ENCODE data around the gene SEPTIN6. TPM values are rescaled to one million over a fixed set of nuclear protein-coding genes. Genes with fewer than 3 reads are reported as not detected.

Gene SEPTIN6
- total RNA-seq, result 223 TPM
- 53.1 TPM for polyA plus RNA-seq
- long read RNA-seq, donor 1, full-length matches to known transcripts, result 3 of 11 reads
- long read RNA-seq, donor 1, partial matches to known transcripts, result 8 of 11 reads
- long read RNA-seq, donor 1, other reads (novel, unspliced or antisense), result 0 of 11 reads
- long read RNA-seq, donor 2, full-length matches to known transcripts, result 105 of 307 reads
- long read RNA-seq, donor 2, partial matches to known transcripts, result 188 of 307 reads
- long read RNA-seq, donor 2, other reads (novel, unspliced or antisense), result 14 of 307 reads
- long read RNA-seq, donor 3, full-length matches to known transcripts, result 53 of 132 reads
- long read RNA-seq, donor 3, partial matches to known transcripts, result 72 of 132 reads
- long read RNA-seq, donor 3, other reads (novel, unspliced or antisense), result 7 of 132 reads
- long read RNA-seq, donor 4, full-length matches to known transcripts, result 20 of 60 reads
- long read RNA-seq, donor 4, partial matches to known transcripts, result 40 of 60 reads
- long read RNA-seq, donor 4, other reads (novel, unspliced or antisense), result 0 of 60 reads
- long read RNA-seq, donor 5, full-length matches to known transcripts, result 53 of 210 reads
- long read RNA-seq, donor 5, partial matches to known transcripts, result 157 of 210 reads
- long read RNA-seq, donor 5, other reads (novel, unspliced or antisense), result 0 of 210 reads
- long read RNA-seq, donor 6, full-length matches to known transcripts, result 26 of 46 reads
- long read RNA-seq, donor 6, partial matches to known transcripts, result 20 of 46 reads
- long read RNA-seq, donor 6, other reads (novel, unspliced or antisense), result 0 of 46 reads
- long read RNA-seq, donor 7, full-length matches to known transcripts, result 32 of 161 reads
- long read RNA-seq, donor 7, partial matches to known transcripts, result 122 of 161 reads
- long read RNA-seq, donor 7, other reads (novel, unspliced or antisense), result 7 of 161 reads
- long read RNA-seq, donor 8, full-length matches to known transcripts, result 9 of 38 reads
- long read RNA-seq, donor 8, partial matches to known transcripts, result 29 of 38 reads
- long read RNA-seq, donor 8, other reads (novel, unspliced or antisense), result 0 of 38 reads
- long read RNA-seq, donor 9, full-length matches to known transcripts, result 26 of 119 reads
- long read RNA-seq, donor 9, partial matches to known transcripts, result 87 of 119 reads
- long read RNA-seq, donor 9, other reads (novel, unspliced or antisense), result 6 of 119 reads
- long read RNA-seq, donor 10, full-length matches to known transcripts, result 17 of 95 reads
- long read RNA-seq, donor 10, partial matches to known transcripts, result 78 of 95 reads
- long read RNA-seq, donor 10, other reads (novel, unspliced or antisense), result 0 of 95 reads

- WGBS, result 1% methylated on average over 56 of the region's 59 CpGs
- Histone ChIP-seq H3K27me3 (ENCODE audit: control insufficient read depth in 2 of 2, insufficient read depth in 1 of 2, low read length in 1 of 2) (no peaks in the 10 kb centered on the region), H3K4me1 (ENCODE audit: control insufficient read depth in 2 of 2, insufficient read depth in 2 of 2, low read length in 2 of 2) (peaks cover 2 to 57% of the 10 kb centered on the region in 2 donors), H3K36me3 (ENCODE audit: control insufficient read depth in 2 of 2, insufficient read depth in 2 of 2, low read length in 1 of 2) (no peaks in the 10 kb centered on the region), H3K9me3 (ENCODE audit: control insufficient read depth in 2 of 2, insufficient read depth in 1 of 2, low read length in 1 of 2) (peaks cover 0 to 4% of the 10 kb centered on the region in 2 donors), H3K27ac (ENCODE audit: low read depth in 1 of 2, low read length in 1 of 2) (peak within 1 kb of the TSS; percentile 87 to 94), H3K4me3 (ENCODE audit: low read length in 2 of 2) (peak within 1 kb of the TSS; percentile 77 to 79)
- DNase-seq (ENCODE audit: low read depth in 6 of 9, low spot score in 9 of 9), result peak in 6 of 9 donors; percentile 58 to 95 (median 84)
Observed at GRCh38 chrX:119693040-119693995, at the start of gene SEPTIN6. Gene SEPTIN6 (minus strand): TSS chrX:119693168. CDS start chrX:119693105, 63 bp downstream.

DNA sequence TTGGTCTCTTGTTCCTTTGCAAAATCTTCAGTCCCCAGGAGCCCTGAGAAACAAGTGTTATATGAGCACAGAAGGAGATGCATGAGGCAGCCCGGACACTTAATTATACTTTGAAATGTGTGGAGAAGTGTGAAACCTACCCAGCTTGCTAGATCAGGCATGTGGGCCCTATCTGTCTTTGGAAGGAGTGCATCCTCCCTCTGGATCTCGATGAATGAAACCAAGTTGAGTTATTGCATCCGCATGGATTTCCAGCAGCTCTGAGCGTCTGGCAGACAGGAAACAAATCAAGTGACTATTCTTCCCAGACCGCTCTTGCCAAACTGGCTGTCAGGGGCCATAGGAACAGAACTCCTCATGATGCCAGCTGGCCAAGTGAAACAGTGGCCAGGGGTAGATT lies 45.8 kb upstream of the SEPTIN6 start:
- H3K27me3 ChIP-seq (ENCODE audit: control insufficient read depth in 2 of 2, insufficient read depth in 1 of 2, low read length in 1 of 2), result no peaks in the 10 kb centered on the region
- 95% methylated on average over 5 of the region's 5 CpGs for WGBS
- no peak overlapping the region for H3K27ac ChIP-seq (ENCODE audit: low read depth in 1 of 2, low read length in 1 of 2)
- H3K36me3 ChIP-seq (ENCODE audit: control insufficient read depth in 2 of 2, insufficient read depth in 2 of 2, low read length in 1 of 2), result no peaks in the 10 kb centered on the region
- H3K4me1 ChIP-seq (ENCODE audit: control insufficient read depth in 2 of 2, insufficient read depth in 2 of 2, low read length in 2 of 2), result no peaks in the 10 kb centered on the region
- no peaks in the 10 kb centered on the region for H3K9me3 ChIP-seq (ENCODE audit: control insufficient read depth in 2 of 2, insufficient read depth in 1 of 2, low read length in 1 of 2)
- DNase-seq (ENCODE audit: low read depth in 6 of 9, low spot score in 9 of 9), result no peak
- H3K4me3 ChIP-seq (ENCODE audit: low read length in 2 of 2), result no peak overlapping the region

GRCh38 chrX:119736206-119736764 lies 43.3 kb upstream of the SEPTIN6 start:
- Histone ChIP-seq H3K27ac (ENCODE audit: low read depth in 1 of 2, low read length in 1 of 2) (no peak overlapping the region), H3K4me1 (ENCODE audit: control insufficient read depth in 2 of 2, insufficient read depth in 2 of 2, low read length in 2 of 2) (no peaks in the 10 kb centered on the region), H3K9me3 (ENCODE audit: control insufficient read depth in 2 of 2, insufficient read depth in 1 of 2, low read length in 1 of 2) (no peaks in the 10 kb centered on the region), H3K27me3 (ENCODE audit: control insufficient read depth in 2 of 2, insufficient read depth in 1 of 2, low read length in 1 of 2) (no peaks in the 10 kb centered on the region), H3K36me3 (ENCODE audit: control insufficient read depth in 2 of 2, insufficient read depth in 2 of 2, low read length in 1 of 2) (no peaks in the 10 kb centered on the region), H3K4me3 (ENCODE audit: low read length in 2 of 2) (no peak overlapping the region)
- WGBS, result 96% methylated on average over 11 of the region's 12 CpGs
- DNase-seq (ENCODE audit: low read depth in 6 of 9, low spot score in 9 of 9), result no peak

DNA sequence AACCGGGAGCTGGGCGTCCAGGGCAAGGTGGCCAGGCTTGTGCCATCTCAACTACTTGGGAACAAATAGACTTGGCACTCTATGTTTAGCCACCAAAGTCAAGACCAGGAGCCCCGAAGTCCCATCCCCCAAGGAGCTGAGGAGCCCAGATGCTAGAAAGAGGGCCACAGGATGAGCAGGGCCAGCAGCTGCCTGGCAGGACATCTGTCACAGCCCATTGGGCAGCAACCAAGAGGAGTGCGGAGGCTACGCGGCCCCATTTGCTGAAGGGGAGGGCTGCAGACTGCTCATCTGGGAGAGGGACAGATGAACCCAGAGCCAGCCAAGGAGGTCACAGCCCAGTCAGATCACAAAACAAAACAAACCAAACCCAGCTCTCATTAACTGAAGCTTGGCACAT lies 42.5 kb upstream of the SEPTIN6 start:
- no peaks in the 10 kb centered on the region for H3K4me1 ChIP-seq (ENCODE audit: control insufficient read depth in 2 of 2, insufficient read depth in 2 of 2, low read length in 2 of 2)
- no peaks in the 10 kb centered on the region for H3K36me3 ChIP-seq (ENCODE audit: control insufficient read depth in 2 of 2, insufficient read depth in 2 of 2, low read length in 1 of 2)
- H3K27ac ChIP-seq (ENCODE audit: low read depth in 1 of 2, low read length in 1 of 2), result no peak overlapping the region
- H3K9me3 ChIP-seq (ENCODE audit: control insufficient read depth in 2 of 2, insufficient read depth in 1 of 2, low read length in 1 of 2), result no peaks in the 10 kb centered on the region
- no peaks in the 10 kb centered on the region for H3K27me3 ChIP-seq (ENCODE audit: control insufficient read depth in 2 of 2, insufficient read depth in 1 of 2, low read length in 1 of 2)
- H3K4me3 ChIP-seq (ENCODE audit: low read length in 2 of 2), result no peak overlapping the region
- WGBS, result 98% methylated on average over 6 of the region's 6 CpGs
- no peak for DNase-seq (ENCODE audit: low read depth in 6 of 9, low spot score in 9 of 9)

DNA sequence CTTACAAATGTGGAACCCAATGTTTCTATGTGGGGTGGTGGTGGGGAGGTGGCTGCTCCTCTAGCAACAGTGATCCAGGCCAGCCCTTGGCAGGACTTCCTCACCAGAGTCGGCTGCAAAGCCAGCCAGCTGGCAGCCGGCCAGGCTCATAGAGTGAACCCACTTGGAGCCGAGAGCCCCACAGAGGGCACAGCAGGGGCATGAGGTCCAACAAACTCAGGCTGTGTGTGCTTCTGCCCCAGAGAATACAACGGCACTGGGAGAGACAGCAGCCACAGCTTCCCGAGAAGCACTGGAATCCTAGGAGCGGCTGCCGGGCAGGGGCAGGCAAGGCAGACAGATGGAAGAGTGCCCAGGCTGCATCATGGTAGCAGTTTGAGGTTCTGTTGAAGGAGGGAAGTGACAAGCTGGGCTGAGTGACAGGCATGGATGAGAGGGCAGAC lies 42.0 kb upstream of the SEPTIN6 start:
- no peak overlapping the region for H3K4me3 ChIP-seq (ENCODE audit: low read length in 2 of 2)
- DNase-seq (ENCODE audit: low read depth in 6 of 9, low spot score in 9 of 9), result no peak
- H3K27me3 ChIP-seq (ENCODE audit: control insufficient read depth in 2 of 2, insufficient read depth in 1 of 2, low read length in 1 of 2), result no peaks in the 10 kb centered on the region
- no peak overlapping the region for H3K27ac ChIP-seq (ENCODE audit: low read depth in 1 of 2, low read length in 1 of 2)
- H3K9me3 ChIP-seq (ENCODE audit: control insufficient read depth in 2 of 2, insufficient read depth in 1 of 2, low read length in 1 of 2), result no peaks in the 10 kb centered on the region
- WGBS, result 69% methylated on average over 7 of the region's 7 CpGs
- no peaks in the 10 kb centered on the region for H3K4me1 ChIP-seq (ENCODE audit: control insufficient read depth in 2 of 2, insufficient read depth in 2 of 2, low read length in 2 of 2)
- H3K36me3 ChIP-seq (ENCODE audit: control insufficient read depth in 2 of 2, insufficient read depth in 2 of 2, low read length in 1 of 2), result no peaks in the 10 kb centered on the region

DNA sequence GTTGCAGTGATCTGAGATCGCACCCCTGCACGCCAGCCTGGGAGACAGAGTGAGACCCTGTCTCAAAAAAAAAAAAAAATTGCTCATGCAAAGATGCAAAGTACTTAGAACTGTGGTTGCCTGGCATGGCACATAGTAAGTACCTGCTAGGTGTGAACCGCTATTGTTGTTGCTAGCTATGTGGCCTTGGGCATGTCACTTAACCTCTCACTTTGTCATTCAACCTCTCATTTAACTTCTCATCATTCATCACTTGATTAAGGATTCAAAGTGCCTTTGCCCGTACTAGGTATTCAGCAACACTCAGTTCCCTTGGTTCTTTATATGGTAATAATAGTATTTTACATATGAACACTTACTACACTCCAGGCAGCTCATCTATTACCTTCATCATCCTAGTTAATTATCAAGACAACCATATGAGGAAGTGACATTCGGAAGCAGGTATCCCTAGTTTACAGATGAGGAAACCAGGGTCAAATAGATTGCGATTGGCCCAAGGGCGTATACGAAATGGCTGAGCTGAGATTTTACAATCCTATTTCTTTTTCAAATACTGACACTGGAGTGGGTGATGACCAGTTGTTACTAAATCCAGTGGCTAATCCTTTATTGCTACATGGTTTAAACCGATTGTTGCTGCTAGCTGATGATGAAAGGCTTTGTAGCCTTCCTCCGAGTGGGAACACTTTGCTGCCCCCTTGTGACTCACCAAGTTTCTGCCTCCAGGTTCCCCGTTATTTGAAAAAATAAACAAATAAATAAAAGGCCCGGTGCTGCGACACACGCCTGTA lies 36.6 kb upstream of the SEPTIN6 start:
- Histone ChIP-seq H3K27ac (ENCODE audit: low read depth in 1 of 2, low read length in 1 of 2) (no peak overlapping the region), H3K27me3 (ENCODE audit: control insufficient read depth in 2 of 2, insufficient read depth in 1 of 2, low read length in 1 of 2) (no peaks in the 10 kb centered on the region), H3K4me3 (ENCODE audit: low read length in 2 of 2) (no peak overlapping the region), H3K4me1 (ENCODE audit: control insufficient read depth in 2 of 2, insufficient read depth in 2 of 2, low read length in 2 of 2) (peaks cover 0 to 8% of the 10 kb centered on the region in 2 donors), H3K36me3 (ENCODE audit: control insufficient read depth in 2 of 2, insufficient read depth in 2 of 2, low read length in 1 of 2) (no peaks in the 10 kb centered on the region), H3K9me3 (ENCODE audit: control insufficient read depth in 2 of 2, insufficient read depth in 1 of 2, low read length in 1 of 2) (no peaks in the 10 kb centered on the region)
- 44% methylated on average over 14 of the region's 14 CpGs for WGBS
- DNase-seq (ENCODE audit: low read depth in 6 of 9, low spot score in 9 of 9), result peak in 8 of 9 donors; percentile 27 to 82 (median 52)

DNA sequence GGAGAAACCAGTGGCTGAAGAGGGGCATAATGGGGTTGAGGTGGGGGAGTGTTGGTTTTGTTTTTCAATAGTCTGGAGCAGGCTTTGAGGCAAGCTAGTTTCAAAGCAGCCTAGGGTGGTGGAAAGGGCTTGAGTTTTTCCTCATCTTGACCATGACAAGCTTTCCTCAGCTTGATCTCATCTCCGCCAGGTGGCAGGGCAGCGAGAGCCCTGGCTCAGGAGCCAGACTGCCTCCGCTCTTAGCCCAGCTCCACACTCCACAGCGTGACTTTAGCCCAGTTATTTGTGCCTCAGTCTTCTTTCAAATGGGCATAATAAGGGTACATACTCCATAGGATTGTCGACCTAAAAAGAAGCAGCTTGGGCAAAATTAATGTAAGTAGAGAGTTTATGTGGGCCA lies 35.5 kb upstream of the SEPTIN6 start:
- H3K4me3 ChIP-seq (ENCODE audit: low read length in 2 of 2), result no peak overlapping the region
- H3K36me3 ChIP-seq (ENCODE audit: control insufficient read depth in 2 of 2, insufficient read depth in 2 of 2, low read length in 1 of 2), result no peaks in the 10 kb centered on the region
- 71% methylated on average over 5 of the region's 5 CpGs for WGBS
- no peaks in the 10 kb centered on the region for H3K27me3 ChIP-seq (ENCODE audit: control insufficient read depth in 2 of 2, insufficient read depth in 1 of 2, low read length in 1 of 2)
- no peak for DNase-seq (ENCODE audit: low read depth in 6 of 9, low spot score in 9 of 9)
- peaks cover 0 to 8% of the 10 kb centered on the region in 2 donors for H3K4me1 ChIP-seq (ENCODE audit: control insufficient read depth in 2 of 2, insufficient read depth in 2 of 2, low read length in 2 of 2)
- H3K9me3 ChIP-seq (ENCODE audit: control insufficient read depth in 2 of 2, insufficient read depth in 1 of 2, low read length in 1 of 2), result no peaks in the 10 kb centered on the region
- H3K27ac ChIP-seq (ENCODE audit: low read depth in 1 of 2, low read length in 1 of 2), result no peak overlapping the region

All from thymus (tissue), 14 donors.